ENCODE results near the gene CARD9.

DNA sequence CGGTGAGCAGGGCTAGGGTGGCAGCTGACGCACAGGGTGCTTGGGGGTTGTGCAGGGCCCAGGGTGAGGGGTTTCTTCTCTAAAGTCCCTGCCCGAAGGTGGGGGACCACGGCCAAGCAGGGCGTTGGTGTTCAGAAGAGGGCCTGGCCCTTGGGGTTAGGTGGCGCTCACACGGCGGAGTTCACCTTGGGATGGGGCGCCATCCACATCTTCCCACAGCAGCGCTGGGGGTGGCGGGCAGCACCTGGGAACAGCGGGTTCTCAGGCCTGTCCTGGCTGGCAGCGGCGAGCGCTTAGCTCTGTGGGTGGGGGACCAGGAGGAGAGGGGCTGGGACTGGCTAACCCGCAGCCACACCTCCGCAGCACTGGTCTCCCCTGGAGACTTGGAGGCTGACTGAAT is 40.0 kb downstream of the CARD9 start:
- TF ChIP-seq, protein P1, sequence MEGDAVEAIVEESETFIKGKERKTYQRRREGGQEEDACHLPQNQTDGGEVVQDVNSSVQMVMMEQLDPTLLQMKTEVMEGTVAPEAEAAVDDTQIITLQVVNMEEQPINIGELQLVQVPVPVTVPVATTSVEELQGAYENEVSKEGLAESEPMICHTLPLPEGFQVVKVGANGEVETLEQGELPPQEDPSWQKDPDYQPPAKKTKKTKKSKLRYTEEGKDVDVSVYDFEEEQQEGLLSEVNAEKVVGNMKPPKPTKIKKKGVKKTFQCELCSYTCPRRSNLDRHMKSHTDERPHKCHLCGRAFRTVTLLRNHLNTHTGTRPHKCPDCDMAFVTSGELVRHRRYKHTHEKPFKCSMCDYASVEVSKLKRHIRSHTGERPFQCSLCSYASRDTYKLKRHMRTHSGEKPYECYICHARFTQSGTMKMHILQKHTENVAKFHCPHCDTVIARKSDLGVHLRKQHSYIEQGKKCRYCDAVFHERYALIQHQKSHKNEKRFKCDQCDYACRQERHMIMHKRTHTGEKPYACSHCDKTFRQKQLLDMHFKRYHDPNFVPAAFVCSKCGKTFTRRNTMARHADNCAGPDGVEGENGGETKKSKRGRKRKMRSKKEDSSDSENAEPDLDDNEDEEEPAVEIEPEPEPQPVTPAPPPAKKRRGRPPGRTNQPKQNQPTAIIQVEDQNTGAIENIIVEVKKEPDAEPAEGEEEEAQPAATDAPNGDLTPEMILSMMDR (conservative IDR thresholded peaks at IDR 0.05; ENCODE audit: low read length): no peak
- TF ChIP-seq EZH2phosphoT487 (IDR thresholded peaks at IDR 0.05; ENCODE audit: borderline replicate concordance, low read depth, low read length): no peak

Data from OCI-LY7 (cell line).